Stimulated activated CD8-positive, alpha-beta memory T cell treated with anti-CD3 and anti-CD28 coated beads, Interleukin-12 subunit alpha, Interleukin-12 subunit beta, amount 100 ng/mL, for 24 hours (primary cell): ENCODE results near the gene VIL1.

Experiments used
- DNase-seq: peaks from one replicate; pipeline ENCODE4 v3.0.0-alpha.2; 2020; ENCODE audit errors: extremely low read depth

The VIL1 gene

DNA sequence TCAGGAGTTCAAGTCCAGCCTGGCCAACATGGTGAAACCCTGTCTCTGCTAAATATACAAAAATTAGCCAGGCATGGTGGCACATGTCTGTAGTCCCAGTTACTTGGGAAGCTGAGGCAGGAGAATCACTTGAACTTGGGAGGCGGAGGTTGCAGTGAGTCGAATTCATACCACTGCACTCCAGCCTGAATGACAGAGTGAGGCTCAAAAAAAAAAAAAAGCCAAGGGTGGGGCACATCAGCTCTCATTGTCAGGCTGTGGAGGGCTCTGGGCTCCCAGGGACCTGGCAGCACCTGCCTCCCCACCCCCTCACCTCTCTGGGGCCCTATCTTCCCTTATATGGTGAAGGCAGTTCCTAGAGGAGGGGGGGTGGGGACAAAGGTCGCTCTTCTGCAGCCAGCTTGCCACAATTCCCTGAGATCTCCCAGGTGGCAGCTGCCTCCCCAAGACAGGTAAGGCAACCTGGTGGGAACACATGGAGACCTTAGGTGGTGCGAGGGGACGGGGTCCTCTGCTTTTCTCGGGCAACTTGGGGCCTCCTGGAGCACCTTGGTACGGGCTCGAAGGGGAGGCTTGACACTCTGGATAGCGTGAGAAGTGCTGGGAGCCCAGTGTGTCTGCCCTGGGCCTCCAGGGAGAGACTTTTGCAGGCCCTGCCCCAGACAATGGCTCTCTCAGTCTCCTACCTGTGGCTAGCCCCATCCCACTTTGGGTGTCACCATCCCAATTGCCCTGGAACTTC lies at the start of gene VIL1:
VIL1 (plus strand) TSS at position 407 of the 742 bp plus-strand sequence. CDS start 4,656 bp downstream, outside the sequence.
- DNase-seq: no peak

DNA sequence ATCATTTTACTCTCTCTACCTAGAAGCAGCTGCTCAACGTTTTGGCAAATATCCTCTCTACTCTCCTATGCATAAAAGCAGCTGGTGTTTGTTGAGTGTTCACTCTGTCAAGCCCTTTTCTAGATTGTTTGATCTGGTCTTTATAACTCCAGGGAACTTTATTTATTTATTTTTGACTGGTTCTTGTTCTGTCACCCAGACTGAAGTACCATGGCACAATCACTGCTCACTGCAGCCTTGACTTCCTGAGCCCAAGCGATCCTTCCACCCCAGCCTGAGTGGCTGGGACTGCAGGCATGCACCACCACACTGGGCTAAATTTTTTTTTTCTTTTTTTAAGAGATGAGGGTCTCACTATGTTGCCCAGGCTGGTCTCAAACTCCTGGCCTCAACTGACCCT lies 49.6 kb upstream of the VIL1 start:
- no peak for DNase-seq

DNA sequence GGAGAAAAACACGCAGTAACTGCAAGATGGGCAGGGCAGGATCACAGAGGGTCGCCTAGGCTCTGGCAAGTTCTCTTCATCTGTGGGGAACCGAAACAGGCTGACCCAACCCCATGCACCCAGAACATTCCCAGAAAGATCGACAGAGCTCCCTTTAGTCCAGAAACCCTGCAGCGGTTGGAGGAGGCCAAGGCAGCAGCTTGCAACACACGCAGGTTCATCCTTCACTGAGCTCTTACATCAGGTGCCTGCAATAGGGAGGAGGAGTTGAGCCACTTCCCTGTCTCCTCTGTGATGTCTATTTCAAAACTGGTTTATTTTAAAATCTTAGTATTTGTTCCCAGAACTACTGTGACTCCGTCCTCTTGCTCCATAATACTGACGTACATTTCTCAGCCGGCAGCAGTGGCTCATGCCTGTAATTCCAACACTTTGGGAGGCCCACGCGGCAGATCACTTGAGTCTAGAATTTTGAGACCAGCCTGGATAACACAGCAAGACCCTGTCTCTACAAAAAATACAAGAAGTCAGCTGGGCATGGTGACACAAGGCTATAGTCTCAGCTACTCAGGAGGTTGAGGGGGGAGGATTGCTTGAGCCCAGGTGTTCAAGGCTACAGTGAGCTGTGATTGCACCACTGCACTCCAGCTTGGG lies 48.4 kb upstream of the VIL1 start:
- no peak for DNase-seq

DNA sequence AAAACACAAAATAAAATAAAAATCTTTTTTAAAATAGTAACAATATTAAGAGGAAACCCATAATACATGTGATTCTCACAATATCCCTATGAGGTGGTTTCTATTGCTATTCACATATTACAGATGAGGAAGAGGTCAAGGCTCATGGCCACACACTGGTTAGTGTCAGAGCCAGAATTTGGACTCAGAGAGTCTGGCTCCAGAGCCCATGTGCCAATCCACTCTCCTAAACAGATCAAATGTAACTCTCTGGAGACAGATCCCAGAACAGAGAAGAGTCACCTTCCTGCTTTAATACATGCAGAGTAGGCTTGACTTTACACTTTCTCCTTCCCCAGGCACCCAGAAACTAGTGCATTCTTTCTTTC lies 47.0 kb upstream of the VIL1 start:
- DNase-seq: no peak

GRCh38 chr2:218374795-218375194 lies 44.1 kb upstream of the VIL1 start:
- DNase-seq: no peak

GRCh38 chr2:218375212-218375611 lies 43.7 kb upstream of the VIL1 start:
- DNase-seq: no peak

GRCh38 chr2:218378053-218378452 lies 40.9 kb upstream of the VIL1 start:
- DNase-seq: no peak

- no peak for DNase-seq
Measured at GRCh38 chr2:218381916-218382366, 37.0 kb upstream of the VIL1 start, which contains the start of gene SLC11A1. Gene SLC11A1 (plus strand): TSS chr2:218382273. CDS start chr2:218382369, 96 bp downstream.

- no peak for DNase-seq
Measured at GRCh38 chr2:218382785-218383184, 36.1 kb upstream of the VIL1 start.

GRCh38 chr2:218383892-218384519 lies 34.9 kb upstream of the VIL1 start:
- DNase-seq: no peak

- no peak for DNase-seq
Measured at GRCh38 chr2:218384975-218385374, 33.9 kb upstream of the VIL1 start.

GRCh38 chr2:218386505-218387368 lies 32.2 kb upstream of the VIL1 start:
- DNase-seq: no peak

GRCh38 chr2:218387369-218388194 lies 31.3 kb upstream of the VIL1 start:
- no peak for DNase-seq

DNA sequence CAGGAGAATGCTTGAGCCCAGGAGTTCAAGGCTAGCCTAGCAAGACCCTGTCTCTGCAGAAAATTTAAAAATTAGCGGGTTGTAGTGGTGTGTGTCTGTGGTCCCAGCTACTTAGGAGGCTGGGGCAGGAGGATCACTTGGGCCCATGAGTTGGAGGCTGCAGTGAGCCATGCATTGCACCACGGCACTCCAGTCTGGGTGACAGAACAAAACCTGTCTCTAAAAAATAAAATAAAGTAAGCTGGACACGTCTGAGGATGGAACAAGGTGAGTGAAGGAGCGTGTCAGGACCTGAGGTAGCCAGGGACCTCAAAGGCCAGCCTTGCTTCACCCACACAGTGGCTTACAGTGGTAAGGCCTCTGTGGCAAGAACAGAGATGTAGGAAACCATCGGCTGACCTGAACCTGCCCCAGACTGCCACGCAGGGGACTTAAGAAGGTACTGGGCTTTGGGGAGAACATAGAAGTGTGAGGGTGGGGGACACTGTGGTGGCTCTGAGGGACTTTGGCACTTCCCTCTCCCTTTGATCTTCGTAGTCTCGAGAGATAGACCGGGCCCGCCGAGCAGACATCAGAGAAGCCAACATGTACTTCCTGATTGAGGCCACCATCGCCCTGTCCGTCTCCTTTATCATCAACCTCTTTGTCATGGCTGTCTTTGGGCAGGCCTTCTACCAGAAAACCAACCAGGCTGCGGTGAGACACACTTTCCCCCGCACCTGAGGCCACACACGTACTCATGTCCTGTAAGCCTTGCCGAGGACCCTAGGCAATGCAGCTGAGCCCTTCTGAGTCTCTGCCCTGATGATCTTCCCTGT lies 29.4 kb upstream of the VIL1 start:
- no peak for DNase-seq

- DNase-seq: no peak
Measured at GRCh38 chr2:218391202-218391601, 27.7 kb upstream of the VIL1 start.

- DNase-seq: no peak
Measured at GRCh38 chr2:218392459-218392858, 26.5 kb upstream of the VIL1 start.

- no peak for DNase-seq
Measured at GRCh38 chr2:218392891-218393462, 25.9 kb upstream of the VIL1 start.

GRCh38 chr2:218393750-218394290 lies 25.1 kb upstream of the VIL1 start:
- DNase-seq: no peak

- DNase-seq: no peak
Measured at GRCh38 chr2:218394298-218395089, 24.4 kb upstream of the VIL1 start.
